GM19025 (cell line): ENCODE results near the gene RINL.

Source experiments
- ATAC-seq: cut with Tn5 transposase; IDR thresholded peaks from one replicate; pipeline ENCODE4 v1.9.1; 2021; ENCODE audit warnings: mild to moderate bottlenecking, low read depth, moderate library complexity; ENCODE audit not compliant: unreplicated experiment

The RINL gene, protein sequence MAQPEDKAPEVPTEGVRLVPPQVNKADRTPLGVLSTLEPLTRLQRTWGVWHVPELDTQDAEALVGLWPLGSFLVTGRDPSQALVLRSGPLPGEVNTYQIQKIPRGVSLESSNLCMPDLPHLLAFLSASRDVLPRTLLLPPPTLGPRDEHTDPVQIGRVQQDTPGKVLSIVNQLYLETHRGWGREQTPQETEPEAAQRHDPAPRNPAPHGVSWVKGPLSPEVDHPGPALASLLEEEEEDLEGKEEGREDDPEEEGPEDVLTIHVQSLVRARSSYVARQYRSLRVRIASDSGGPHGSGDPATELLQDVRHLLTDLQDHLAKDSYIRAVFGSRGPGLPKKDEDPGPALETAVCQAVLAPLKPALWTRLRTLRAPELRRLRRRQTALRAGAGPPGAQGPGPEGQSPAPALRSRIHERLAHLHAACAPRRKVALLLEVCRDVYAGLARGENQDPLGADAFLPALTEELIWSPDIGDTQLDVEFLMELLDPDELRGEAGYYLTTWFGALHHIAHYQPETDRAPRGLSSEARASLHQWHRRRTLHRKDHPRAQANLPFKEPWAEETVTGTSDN

GRCh38 chr19:38877781-38878574 lies at the start of gene RINL:
TSS of gene RINL (minus strand) at chr19:38878275. CDS start at chr19:38876742, 1,533 bp downstream.
- ATAC-seq = no peak

DNA sequence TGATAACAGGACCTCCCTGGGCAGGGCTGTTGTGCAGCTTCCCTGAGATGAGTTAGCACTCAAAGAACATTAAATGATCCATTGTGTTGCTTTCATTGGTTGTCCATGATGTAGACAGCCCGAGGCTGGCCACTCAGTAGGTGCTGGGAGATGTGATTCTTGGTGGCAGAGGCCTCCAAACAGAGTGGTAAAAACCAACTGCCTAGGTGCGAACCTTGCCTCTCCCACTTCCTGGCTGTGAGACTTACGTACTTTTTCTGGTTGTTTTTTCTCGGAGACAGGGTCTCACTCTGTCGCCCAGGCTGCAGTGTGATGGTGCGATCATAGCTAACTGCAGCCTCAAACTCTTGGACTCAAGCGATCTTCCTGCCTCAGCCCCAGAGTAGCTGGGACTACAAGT lies 46.3 kb upstream of the RINL start:
- no peak for ATAC-seq

DNA sequence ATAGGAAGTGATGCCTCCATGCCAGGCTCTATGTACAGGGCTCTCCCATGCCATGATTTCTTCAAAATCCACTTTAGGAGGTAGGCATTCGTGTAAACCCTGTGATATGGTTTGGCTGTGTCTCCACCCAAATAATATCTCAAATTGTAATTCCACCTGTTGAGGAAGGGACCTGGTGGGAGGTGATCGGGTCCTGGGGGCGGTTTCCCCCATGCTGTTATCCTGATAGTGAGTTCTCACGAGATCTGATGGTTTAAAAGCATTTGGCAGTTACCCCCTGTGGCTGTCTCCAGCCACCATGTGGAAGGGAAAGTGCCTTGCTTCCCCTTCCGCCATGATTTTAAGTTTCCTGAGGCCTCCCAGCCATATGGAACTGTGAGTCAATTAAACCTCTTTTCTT lies 44.4 kb upstream of the RINL start:
- no peak for ATAC-seq

DNA sequence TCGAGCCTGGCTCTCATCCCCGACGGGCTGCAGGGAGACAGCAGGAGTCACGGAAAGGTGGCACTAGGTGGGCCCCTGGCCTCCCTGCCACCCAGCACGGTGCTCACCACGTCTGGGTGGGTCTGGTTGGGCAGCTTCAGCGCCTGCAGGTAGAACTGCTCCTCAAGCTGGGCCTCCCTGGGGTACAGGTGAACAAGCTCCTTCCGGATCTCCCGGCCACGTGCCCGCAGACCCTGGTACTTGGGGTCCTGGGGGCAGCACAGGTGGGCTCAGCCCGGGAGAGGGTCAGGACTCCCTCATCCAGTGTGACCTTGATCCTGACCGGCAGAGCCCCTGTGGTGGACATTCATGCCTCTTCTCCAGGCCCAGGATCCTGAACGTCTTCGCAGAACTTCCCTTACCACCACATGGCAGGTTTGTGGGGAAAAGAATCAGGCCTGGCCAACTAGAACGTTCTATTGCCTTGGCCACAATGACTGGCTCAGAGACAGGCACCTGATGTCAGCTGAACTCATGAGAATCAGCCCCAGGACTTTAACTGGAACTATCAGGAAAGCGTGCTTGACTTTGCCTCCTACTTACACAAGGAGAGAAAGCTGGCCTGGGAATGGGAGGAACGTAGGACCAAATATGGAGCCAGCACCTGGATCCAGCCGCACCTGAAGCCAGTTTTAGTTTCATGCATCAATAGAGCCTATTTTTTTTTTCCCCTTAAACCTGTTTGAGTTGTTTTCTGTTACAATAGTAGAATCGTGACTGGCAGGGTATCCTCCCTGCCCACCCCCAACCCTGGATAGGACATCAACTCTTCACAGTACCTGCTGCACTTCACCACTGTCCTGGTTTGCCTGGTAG lies 43.6 kb upstream of the RINL start:
- no peak for ATAC-seq

DNA sequence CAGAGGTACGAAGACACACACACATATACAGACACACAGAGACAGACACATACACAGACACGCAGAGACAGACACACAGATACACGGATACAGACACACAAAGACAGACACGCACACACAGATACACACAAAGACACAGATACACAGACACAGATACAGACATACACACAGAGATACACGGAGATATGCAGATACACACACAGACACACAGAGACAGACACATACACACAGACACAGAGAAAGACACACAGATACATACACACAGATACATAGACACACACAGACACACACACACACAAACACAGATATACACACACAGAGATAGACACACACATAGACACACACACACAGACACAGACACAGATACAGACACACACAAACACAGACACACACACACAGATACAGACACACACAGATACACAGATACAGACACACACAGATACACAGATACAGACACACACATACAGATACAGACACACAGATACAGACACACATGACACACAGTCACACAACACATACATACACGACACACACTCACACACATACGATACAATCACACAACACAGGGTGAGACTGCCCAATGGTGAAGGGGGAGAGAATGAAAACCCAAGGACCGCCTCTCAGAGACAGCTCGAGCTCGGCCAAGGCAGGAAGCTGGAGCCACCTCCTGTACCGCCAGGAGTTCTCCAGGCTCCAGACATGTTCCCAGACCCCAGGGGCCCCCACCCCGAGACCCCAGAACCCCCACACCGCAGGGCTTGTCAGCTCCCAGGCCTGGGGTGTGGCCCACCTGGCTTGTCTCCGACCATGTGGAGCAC lies 42.7 kb upstream of the RINL start:
- no peak for ATAC-seq

- no peak for ATAC-seq
These were observed 41.9 kb upstream of the RINL start for GRCh38 chr19:38919837-38920601.

GRCh38 chr19:38918526-38918925 lies 40.5 kb upstream of the RINL start:
- no peak for ATAC-seq

DNA sequence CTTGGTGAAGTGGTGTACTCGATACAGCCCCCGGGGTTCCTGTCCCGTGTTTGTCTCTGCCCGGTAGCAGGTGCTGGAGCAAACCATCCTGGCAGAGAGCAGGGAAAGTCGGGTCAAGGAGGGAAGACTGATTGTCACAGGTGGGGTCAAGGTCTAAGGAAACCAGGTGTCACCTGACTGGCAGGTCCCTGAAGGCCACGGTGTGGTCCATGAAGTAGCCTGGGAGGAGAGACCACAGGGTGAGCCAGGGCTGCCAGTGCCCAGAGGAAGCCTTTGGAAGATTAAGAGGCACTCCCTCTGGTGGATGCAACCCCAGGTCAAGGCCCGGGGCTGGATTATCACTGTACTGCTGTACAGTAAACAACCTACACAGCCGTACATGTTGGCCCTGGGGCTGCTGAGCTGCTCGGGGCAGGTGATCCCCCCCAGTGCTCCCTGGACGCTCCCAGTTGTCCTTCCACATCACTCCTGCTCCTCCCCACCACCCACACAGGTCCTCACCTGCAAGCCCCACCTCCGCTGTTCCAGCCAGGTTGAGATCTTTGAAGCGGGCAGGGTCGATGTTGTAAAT lies 39.9 kb upstream of the RINL start:
- ATAC-seq = no peak

DNA sequence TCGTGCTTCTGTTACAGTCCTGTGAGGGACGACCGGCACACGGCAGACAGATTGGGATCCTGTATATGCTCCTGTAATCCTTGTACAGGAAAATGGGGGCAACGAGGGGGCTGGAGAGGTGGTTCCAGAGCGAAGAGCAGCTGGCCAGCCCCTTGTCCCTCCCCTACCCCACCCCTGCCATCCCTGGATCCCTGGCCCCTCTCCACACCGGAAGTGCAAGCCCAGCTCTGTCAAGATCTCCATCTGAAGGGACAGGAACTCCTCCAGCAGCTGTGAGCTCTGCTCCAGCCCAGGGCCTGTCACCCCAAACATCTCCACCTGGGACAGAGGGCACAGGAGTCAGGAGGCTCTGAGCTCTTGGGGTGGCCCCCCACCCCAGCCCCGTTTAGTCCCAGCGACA lies 39.4 kb upstream of the RINL start:
- ATAC-seq = no peak

DNA sequence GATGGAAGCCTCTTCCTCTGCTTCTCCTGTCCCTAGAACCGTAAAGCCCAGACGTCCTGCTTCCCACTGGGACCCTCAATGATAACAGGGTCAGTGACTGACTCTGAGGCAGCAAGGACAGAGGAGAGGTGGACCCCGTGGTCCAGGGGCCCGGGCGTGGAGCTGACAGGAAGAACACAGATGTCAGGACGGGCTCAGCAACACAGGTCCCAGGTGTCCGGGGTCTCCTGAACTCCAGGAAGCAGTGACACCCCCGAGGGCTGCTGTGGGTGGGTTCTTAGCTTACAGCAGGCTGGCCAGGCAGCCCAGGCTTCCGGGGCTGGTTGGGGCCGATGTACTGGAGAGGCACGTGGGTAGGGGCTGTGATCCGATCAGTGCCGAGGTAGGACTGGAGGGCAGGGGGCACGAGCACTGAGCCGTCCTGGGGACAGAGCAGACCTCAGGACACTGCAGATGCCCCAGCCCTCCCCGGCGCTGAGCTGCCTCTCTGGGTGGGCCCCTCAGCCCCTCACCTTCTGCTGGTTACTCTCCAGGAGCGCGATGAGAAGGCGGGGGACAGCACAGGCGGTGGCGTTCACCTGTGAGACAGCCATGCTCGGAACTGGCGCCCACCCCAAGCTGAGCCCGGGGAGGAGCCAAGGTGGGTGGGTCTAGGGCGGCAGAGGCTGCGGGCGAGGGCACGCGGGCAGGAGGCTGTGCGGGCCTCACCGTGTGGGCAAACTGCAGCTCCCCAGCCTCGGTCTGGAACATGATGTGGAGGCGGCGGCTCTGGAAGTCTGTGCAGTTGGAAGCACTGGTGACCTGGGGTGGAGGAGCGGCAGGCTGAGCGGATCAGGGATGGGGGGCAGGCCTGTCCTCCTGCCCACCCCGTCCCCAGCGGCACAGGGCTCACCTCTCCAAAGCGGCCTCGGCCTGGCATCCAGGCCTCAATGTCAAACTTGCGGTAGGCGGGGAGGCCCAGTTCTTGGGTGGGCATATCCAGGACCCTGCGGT lies 37.5 kb upstream of the RINL start:
- ATAC-seq = no peak

- no peak for ATAC-seq
These were observed 35.9 kb upstream of the RINL start for GRCh38 chr19:38913958-38914357.

DNA sequence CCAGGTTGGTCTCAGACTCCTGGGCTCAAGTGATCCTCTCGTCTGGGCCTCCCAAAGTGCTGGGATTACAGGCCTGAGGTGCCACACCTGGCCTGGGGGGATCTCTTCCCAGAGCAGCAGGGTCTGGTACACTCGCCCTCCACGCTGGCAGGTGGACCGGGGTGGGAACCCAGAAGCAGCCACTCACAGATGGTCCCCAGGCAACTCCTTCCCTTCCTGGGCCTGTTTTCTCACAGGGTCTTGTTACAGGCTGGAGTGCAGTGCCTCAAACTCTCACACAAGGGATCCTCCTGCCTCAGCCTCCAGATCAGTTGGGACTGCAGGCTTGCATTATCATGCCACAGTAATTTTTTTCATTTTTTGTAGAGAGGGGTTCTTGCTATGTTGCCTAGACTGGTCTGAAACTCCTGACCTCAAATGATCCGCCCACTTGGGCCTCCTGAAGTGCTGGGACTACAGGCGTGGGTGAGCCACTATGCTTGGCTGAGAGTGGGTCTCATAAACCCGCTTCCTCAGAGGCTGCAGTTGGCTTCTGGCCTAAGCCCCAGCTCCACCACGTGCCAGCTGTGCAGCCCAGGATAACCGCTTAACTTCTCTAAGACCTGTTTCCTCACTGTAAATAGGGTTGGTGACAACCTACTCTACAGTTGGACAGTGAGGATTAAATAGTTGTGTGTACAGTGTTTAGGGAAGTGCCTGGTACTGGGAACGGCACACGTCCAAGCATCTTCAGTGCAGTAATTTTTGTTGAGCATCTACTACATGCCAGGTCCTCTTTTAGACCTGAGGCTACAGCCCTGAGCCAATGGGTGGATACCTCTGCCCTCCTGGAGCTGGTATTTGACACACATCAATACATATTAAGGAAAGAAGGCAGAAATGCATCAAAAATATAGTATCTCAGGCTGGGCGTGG lies 34.8 kb upstream of the RINL start:
- no peak for ATAC-seq

- no peak for ATAC-seq
These were observed 33.4 kb upstream of the RINL start for GRCh38 chr19:38911388-38912001.

- ATAC-seq = no peak
These were observed 32.4 kb upstream of the RINL start for GRCh38 chr19:38910488-38910887.

DNA sequence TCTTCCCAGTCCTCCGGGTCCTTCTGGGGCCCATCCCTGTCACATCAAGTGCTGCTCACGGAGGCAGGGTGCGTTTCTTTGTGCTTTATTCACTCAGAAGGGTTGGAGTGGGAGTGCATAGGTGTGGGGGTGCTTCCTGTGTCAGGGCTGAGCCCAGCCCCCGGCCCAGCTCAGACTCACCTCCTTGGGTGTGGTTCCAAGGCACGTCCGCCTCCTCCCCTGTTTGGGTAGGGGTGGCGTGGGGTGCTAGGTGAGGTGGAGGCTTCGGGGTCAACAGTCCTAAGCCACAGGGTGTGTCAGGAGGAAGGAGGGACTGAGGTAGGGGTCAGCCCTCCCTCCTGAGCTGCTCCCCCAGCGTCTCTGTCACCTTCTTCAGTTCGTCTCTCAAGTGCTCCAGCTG lies 30.8 kb upstream of the RINL start:
- no peak for ATAC-seq

DNA sequence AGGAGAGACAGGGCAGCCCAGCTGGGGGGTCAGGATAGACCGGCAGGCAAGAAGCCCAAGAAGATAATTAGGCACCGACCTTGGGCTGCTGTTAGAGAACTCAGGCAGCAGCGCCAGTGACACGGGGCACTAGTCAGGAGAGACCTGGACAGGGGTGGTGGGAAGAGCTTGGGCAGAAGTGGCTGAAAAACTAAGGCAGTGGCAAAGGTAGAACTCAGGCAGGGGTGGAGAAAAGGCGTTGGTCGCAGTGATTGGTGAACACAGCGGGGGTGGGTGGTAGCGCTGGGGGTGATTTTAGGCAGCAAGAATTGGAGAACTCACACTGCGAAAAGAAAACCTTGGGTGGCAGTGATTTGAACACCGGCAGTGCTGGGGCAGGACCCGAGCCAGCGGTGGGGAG lies 29.6 kb upstream of the RINL start:
- no peak for ATAC-seq
